DOHH2 (cell line): ENCODE data around the gene AUH.

Source experiments
- H3F3A ChIP-seq: fragments of 200-600 bp; sonication (generic), shearing (Covaris generic); 2 replicates; pipeline ENCODE4 v1.6.0; 2016; ENCODE audit warnings: antibody characterized with exemption, mild to moderate bottlenecking; ENCODE audit not compliant: control insufficient read depth, insufficient read depth
- H3K27ac ChIP-seq: fragments of 200-600 bp; sonication (generic); 2 replicates; pipeline ENCODE4 v1.5.1; 2014; ENCODE audit warnings: low read depth, mild to moderate bottlenecking, low read length, moderate library complexity
- H3K27me3 ChIP-seq: fragments of 200-600 bp; sonication (generic); 2 replicates; pipeline ENCODE4 v1.6.1; 2014; ENCODE audit warnings: mild to moderate bottlenecking, low read length, mixed read lengths; ENCODE audit not compliant: control insufficient read depth
- H3K36me3 ChIP-seq: fragments of 200-600 bp; sonication (generic); 2 replicates; pipeline ENCODE4 v1.6.1; 2014; ENCODE audit warnings: mild to moderate bottlenecking, low read length, moderate library complexity, mixed read lengths; ENCODE audit not compliant: control insufficient read depth
- H3K4me1 ChIP-seq: fragments of 200-600 bp; sonication (generic); 2 replicates; pipeline ENCODE4 v1.6.1; 2014; ENCODE audit warnings: mild to moderate bottlenecking, low read length, mixed read lengths; ENCODE audit not compliant: control insufficient read depth
- H3K4me2 ChIP-seq: fragments of 200-600 bp; sonication (generic); 2 replicates; pipeline ENCODE4 v1.6.0; 2014; ENCODE audit warnings: mild to moderate bottlenecking, low read length, moderate library complexity
- H3K4me3 ChIP-seq: fragments of 200-600 bp; sonication (generic); 2 replicates; pipeline ENCODE4 v1.5.1; 2014; ENCODE audit warnings: mild to moderate bottlenecking, low read length, mixed read lengths
- H3K79me2 ChIP-seq: fragments of 200-600 bp; sonication (generic); 2 replicates; pipeline ENCODE4 v1.6.1; 2014; ENCODE audit warnings: mild to moderate bottlenecking, low read length, mixed read lengths; ENCODE audit not compliant: control insufficient read depth
- H3K9me2 ChIP-seq: fragments of 200-600 bp; sonication (generic); replicated peaks from 2 replicates; pipeline ENCODE4 v1.6.1; 2014; ENCODE audit warnings: mild to moderate bottlenecking, low read length, mixed read lengths; ENCODE audit not compliant: control insufficient read depth
- H3K9me3 ChIP-seq: fragments of 200-600 bp; sonication (generic); 2 replicates; pipeline ENCODE4 v1.6.1; 2014; ENCODE audit warnings: antibody characterized with exemption, low read length, mixed read lengths; ENCODE audit not compliant: control insufficient read depth, insufficient read depth
- H4K20me1 ChIP-seq: fragments of 200-600 bp; sonication (generic); 2 replicates; pipeline ENCODE4 v1.6.0; 2014; ENCODE audit warnings: low read depth, mild to moderate bottlenecking, antibody characterized with exemption, low read length, moderate library complexity; ENCODE audit not compliant: control insufficient read depth, insufficient read depth
- CTCF ChIP-seq: fragments of 200-600 bp; sonication (generic); IDR thresholded peaks from one replicate; pipeline ENCODE4 v1.5.1; 2014; ENCODE audit warnings: antibody characterized with exemption, mild to moderate bottlenecking, low read depth, low read length; ENCODE audit not compliant: poor library complexity, severe bottlenecking
- EZH2phosphoT487 ChIP-seq: fragments of 200-600 bp; sonication (generic); IDR thresholded peaks from 2 replicates; pipeline ENCODE4 v1.6.1; 2017; ENCODE audit warnings: borderline replicate concordance, mild to moderate bottlenecking, antibody characterized with exemption, low read length, moderate library complexity, mixed read lengths

The AUH gene

GRCh38 chr9:91220491-91221135 is 141.1 kb downstream of the AUH start:
- Histone ChIP-seq H3K27ac (no peak overlapping the region), H3K4me2 (no peak overlapping the region), H3K36me3 (no peaks in the 10 kb centered on the region), H3K9me3 (no peaks in the 10 kb centered on the region), H3F3A (no peaks in the 10 kb centered on the region), H3K27me3 (no peaks in the 10 kb centered on the region), H3K4me1 (no peaks in the 10 kb centered on the region), H3K9me2 (no peaks in the 10 kb centered on the region), H3K79me2 (no peaks in the 10 kb centered on the region), H3K4me3 (no peak overlapping the region), H4K20me1 (no peaks in the 10 kb centered on the region)
- TF ChIP-seq EZH2phosphoT487 (no peak), CTCF (no peak)

GRCh38 chr9:91220021-91220420 is 141.7 kb downstream of the AUH start:
- H3F3A ChIP-seq: no peaks in the 10 kb centered on the region
- H3K4me2 ChIP-seq: no peak overlapping the region
- no peaks in the 10 kb centered on the region for H3K36me3 ChIP-seq
- no peaks in the 10 kb centered on the region for H3K27me3 ChIP-seq
- H3K4me1 ChIP-seq: no peaks in the 10 kb centered on the region
- H3K27ac ChIP-seq: no peak overlapping the region
- H3K4me3 ChIP-seq: no peak overlapping the region
- H3K79me2 ChIP-seq: no peaks in the 10 kb centered on the region
- H3K9me3 ChIP-seq: no peaks in the 10 kb centered on the region
- H3K9me2 ChIP-seq: no peaks in the 10 kb centered on the region
- no peaks in the 10 kb centered on the region for H4K20me1 ChIP-seq
- TF ChIP-seq CTCF (no peak), EZH2phosphoT487 (no peak)

GRCh38 chr9:91219557-91219956 is 142.2 kb downstream of the AUH start:
- Histone ChIP-seq H3K27me3 (no peaks in the 10 kb centered on the region), H3K9me2 (no peaks in the 10 kb centered on the region), H4K20me1 (no peaks in the 10 kb centered on the region), H3K79me2 (no peaks in the 10 kb centered on the region), H3K4me3 (no peak overlapping the region), H3F3A (no peaks in the 10 kb centered on the region), H3K27ac (no peak overlapping the region), H3K9me3 (no peaks in the 10 kb centered on the region), H3K4me1 (no peaks in the 10 kb centered on the region), H3K4me2 (no peak overlapping the region), H3K36me3 (no peaks in the 10 kb centered on the region)
- TF ChIP-seq EZH2phosphoT487 (no peak), CTCF (no peak)
